Measurements from ENCODE around the gene DR1. TPM values are rescaled to one million over a fixed set of nuclear protein-coding genes. Genes with fewer than 3 reads are reported as not detected.

DR1 gene
- total RNA-seq, 1 donor from 2014 or later = 64.8 TPM

DNA sequence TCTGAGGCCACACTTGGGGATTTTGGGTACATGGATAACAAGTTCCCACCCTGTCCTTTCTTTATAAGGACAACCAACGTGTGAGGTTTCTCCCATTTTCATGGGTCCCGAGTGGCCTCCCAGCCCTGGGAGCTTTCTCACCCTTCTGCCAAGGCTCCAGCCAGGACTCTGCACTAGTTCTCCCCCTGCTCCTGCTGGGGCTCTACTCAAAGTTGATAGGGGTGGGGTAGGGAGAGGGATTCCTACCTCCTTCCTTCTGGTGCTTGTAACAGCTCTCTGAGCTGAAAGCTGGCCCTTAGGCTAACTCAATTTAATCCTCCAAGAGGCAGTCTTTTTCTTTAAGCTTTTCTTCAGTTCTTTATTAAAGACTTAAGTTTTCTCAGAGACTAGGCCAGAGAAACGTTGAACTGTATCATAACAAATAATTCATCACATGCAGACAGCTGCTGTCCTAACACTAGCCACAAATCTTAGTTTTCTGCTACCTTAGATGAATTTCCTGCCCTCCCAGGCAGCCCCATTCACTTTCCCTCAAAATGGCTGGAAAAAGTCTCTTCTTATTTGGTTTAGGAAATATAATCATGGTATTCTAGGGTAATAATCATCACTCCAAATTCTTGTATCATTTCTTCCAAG is 22.4 kb upstream of the DR1 start:
- peaks cover 2% of the 10 kb centered on the region for H3K36me3 ChIP-seq (ENCODE audit: control insufficient read depth, insufficient read depth, low read length)
- H3K27me3 ChIP-seq (ENCODE audit: control insufficient read depth, insufficient read depth, low read length) = no peaks in the 10 kb centered on the region
- H3K4me3 ChIP-seq (ENCODE audit: low read depth, low read length) = no peak overlapping the region
- DNase-seq (ENCODE audit: low read depth) (no peak), FAIRE-seq (no peak)
- TF ChIP-seq, protein P1, sequence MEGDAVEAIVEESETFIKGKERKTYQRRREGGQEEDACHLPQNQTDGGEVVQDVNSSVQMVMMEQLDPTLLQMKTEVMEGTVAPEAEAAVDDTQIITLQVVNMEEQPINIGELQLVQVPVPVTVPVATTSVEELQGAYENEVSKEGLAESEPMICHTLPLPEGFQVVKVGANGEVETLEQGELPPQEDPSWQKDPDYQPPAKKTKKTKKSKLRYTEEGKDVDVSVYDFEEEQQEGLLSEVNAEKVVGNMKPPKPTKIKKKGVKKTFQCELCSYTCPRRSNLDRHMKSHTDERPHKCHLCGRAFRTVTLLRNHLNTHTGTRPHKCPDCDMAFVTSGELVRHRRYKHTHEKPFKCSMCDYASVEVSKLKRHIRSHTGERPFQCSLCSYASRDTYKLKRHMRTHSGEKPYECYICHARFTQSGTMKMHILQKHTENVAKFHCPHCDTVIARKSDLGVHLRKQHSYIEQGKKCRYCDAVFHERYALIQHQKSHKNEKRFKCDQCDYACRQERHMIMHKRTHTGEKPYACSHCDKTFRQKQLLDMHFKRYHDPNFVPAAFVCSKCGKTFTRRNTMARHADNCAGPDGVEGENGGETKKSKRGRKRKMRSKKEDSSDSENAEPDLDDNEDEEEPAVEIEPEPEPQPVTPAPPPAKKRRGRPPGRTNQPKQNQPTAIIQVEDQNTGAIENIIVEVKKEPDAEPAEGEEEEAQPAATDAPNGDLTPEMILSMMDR (IDR thresholded peaks at IDR 0.05; ENCODE audit: insufficient read depth, low read length, severe bottlenecking) = no peak

DNA sequence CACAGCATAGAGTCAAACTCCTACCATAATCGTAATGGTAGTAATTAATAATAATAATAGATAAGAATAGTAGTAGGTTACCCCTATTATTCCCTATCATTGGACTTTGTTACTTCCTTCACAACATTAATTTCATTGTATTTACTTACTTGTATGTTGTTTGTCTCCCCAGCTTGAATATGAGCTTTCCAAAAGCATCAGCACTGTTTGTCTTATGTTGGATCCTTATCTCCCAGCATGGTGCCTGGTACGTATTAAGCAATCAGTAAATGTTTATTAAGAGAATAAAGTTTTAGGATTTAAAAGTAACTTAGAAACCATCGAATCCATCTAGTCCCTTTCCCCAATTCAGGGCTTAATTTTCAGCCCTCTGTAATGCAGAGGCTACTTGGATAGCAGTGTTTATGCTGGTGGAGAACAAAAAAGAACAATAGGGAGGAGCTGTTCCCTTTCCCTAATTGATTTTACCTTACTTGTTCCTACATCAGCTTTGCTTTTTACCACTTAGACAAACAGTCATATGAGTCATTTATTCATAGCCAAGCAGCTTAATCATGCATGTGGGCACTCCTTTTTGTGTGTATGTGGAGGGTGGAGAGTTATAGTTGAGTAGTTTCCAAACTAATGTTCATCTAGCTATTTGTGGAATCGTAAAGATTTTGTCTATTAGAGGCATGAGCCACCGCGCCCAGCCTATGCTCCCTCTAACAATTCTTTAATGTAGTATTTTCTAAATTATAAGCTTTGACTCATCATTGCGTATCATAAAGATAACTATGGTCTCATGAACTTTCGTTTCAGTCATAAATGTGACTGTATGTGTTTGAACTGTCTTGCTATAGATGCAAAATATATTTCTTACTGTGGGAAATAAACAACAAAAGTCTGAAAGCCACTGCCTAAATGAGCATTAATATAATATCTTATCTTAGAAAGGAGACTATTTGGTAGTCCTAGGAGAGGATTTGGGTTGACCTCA is 20.9 kb upstream of the DR1 start:
- TF ChIP-seq, protein P1 (IDR thresholded peaks at IDR 0.05; ENCODE audit: insufficient read depth, low read length, severe bottlenecking) = no peak
- Histone ChIP-seq H3K36me3 (ENCODE audit: control insufficient read depth, insufficient read depth, low read length) (peaks cover 2% of the 10 kb centered on the region), H3K27me3 (ENCODE audit: control insufficient read depth, insufficient read depth, low read length) (no peaks in the 10 kb centered on the region), H3K4me3 (ENCODE audit: low read depth, low read length) (no peak overlapping the region)
- FAIRE-seq (no peak), DNase-seq (ENCODE audit: low read depth) (peak; percentile 95)

DNA sequence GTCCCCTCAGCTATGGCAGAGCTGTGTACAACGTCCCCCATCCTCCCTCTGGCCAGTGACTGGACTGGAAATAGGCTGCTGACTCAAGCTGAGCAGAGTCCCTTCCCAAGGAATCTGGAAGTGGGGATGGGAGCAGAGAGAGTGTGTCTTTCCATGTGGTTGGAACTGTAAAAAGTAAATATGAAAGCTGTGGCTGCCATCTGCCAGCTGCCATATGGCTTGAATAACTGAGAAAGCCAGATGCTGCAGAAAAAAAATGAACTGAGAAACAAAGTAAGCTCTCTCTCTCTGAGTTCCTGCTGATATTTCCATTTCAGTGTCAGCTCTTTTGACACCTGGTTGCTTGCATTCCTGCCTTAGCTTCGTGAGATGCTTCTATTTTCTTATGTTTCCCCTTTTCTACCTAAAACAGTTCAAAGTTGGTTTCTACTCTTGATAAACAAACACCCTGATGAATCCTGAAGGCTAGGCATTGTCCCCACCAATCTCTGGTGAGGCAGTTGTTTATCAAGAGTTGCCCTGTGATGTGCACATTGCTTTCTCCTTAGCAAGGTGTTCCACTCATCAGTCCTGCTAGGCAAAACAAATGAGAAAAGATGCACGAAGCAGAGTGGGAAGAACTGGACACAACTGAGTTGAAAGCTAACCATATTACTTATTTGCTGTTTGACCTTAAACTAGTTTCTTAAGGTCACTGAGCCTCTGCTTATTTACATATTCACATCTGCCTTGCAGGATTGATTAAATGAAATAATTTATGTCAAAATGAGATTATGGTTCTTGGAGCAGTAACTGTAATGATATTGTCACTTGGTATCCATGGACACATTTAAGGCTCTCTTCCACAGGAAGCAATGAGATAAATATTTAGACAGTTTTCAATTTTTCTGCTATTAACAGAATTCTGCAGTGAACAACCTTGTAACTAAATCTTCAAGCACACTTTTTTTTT is 16.6 kb upstream of the DR1 start:
- H3K36me3 ChIP-seq (ENCODE audit: control insufficient read depth, insufficient read depth, low read length) = no peaks in the 10 kb centered on the region
- no peak for FAIRE-seq
- TF ChIP-seq, protein P1 (IDR thresholded peaks at IDR 0.05; ENCODE audit: insufficient read depth, low read length, severe bottlenecking) = no peak
- no peaks in the 10 kb centered on the region for H3K27me3 ChIP-seq (ENCODE audit: control insufficient read depth, insufficient read depth, low read length)
- H3K4me3 ChIP-seq (ENCODE audit: low read depth, low read length) = no peak overlapping the region
- DNase-seq (ENCODE audit: low read depth) = no peak

DNA sequence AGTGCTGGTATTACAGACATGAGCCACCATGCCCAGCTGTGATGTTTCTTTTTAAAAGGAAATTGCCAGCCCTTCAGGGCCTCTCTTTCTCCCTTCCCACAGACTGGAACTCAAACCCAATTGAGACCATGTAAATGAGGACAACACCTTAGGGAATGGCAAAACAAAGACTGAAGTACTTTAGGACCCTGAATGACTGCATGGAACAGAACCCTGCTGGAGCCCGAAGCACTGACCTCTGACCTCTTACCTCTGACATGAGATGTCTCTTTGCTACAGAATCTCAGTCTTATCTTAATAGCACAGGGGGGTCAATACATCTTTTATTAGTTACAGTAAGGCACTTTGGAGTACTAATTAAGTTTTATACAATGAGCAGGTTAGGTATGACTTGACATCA is 15.5 kb upstream of the DR1 start:
- TF ChIP-seq, protein P1 (IDR thresholded peaks at IDR 0.05; ENCODE audit: insufficient read depth, low read length, severe bottlenecking) = no peak
- FAIRE-seq = no peak

DNA sequence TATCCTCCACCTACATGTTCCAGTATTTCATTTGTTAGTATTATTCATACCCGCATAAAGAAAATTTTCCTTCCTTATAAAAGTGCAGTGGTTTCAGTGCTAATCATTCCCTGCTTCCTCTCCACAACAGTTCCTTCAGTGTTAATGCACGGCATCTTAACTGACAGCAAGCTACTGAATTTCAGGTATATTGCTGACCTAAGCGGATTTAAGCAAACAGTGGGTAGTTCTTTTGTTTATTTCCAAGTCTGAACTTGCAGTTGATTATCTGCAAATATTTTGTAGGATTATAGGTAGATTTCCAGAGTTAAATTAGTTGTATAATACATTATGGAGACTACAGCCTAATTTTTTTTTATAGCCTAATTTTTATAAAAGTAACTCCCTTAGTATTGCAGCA is 15.1 kb upstream of the DR1 start:
- no peak for FAIRE-seq

More for the DNA sequence above, 15.5 kb upstream of the DR1 start:
- no peak for DNase-seq (ENCODE audit: low read depth)
- no peaks in the 10 kb centered on the region for H3K36me3 ChIP-seq (ENCODE audit: control insufficient read depth, insufficient read depth, low read length)
- H3K27me3 ChIP-seq (ENCODE audit: control insufficient read depth, insufficient read depth, low read length) = no peaks in the 10 kb centered on the region
- H3K4me3 ChIP-seq (ENCODE audit: low read depth, low read length) = no peak overlapping the region

More for the DNA sequence above, 15.1 kb upstream of the DR1 start:
- DNase-seq (ENCODE audit: low read depth) = no peak
- no peak overlapping the region for H3K4me3 ChIP-seq (ENCODE audit: low read depth, low read length)
- no peaks in the 10 kb centered on the region for H3K27me3 ChIP-seq (ENCODE audit: control insufficient read depth, insufficient read depth, low read length)
- TF ChIP-seq, protein P1 (IDR thresholded peaks at IDR 0.05; ENCODE audit: insufficient read depth, low read length, severe bottlenecking) = no peak
- H3K36me3 ChIP-seq (ENCODE audit: control insufficient read depth, insufficient read depth, low read length) = no peaks in the 10 kb centered on the region

Data from bronchial epithelial cell (primary cell).